ENCODE data around the gene ASB13.

Gene ASB13

GRCh38 chr10:5631936-5632335, 34.5 kb downstream of the ASB13 start:
- TF ChIP-seq CTCF (IDR thresholded peaks at IDR 0.05; ENCODE audit: insufficient read depth, missing control alignments): no peak
- DNase-seq (ENCODE audit: insufficient read length, low spot score) (no peak), FAIRE-seq (no peak)

- DNase-seq (ENCODE audit: insufficient read length, low spot score) (no peak), FAIRE-seq (no peak)
- no peak for TF ChIP-seq CTCF (IDR thresholded peaks at IDR 0.05; ENCODE audit: insufficient read depth, missing control alignments)
Measured at GRCh38 chr10:5630112-5630436, 36.3 kb downstream of the ASB13 start.

DNA sequence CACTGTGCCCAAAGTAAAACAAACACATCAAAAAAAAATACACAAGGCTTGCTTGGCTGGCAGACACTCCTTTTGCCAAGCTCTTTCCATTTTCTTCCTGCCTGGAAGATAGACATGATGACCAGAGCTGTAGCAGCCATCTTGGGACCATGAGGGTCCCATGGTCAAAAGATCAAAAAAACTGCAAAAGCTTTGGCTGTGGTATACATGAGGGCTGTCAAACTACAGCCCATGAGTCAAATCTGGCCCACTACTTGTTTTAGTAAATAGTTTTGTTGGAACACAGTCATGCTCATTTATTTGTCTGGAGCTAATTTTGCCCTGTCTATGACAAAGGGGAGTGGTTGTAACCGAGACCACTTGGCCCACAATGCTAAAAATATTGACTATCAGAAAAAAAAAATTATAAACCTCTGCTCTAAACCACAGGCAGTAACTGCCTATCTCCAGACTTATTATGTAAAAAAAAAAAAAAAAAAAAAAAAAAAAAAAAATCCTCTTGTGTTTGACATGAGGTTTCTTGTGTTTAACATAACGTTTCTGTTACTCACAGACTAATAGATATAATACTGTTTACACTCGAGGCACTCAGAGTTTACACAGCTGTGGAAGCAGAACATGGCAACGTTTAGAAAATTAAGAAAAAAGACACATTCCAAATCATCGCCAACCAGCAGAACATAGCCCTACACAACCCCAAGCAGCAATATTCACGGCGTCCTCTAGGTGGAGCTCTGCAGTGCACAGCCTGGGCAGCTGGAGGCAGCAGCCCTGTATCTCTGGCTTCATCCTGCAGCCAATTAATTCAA, 36.9 kb downstream of the ASB13 start:
- DNase-seq (ENCODE audit: insufficient read length, low spot score): peak; percentile 68
- FAIRE-seq: no peak
- peak; percentile 92 for TF ChIP-seq CTCF (IDR thresholded peaks at IDR 0.05; ENCODE audit: insufficient read depth, missing control alignments)

DNA sequence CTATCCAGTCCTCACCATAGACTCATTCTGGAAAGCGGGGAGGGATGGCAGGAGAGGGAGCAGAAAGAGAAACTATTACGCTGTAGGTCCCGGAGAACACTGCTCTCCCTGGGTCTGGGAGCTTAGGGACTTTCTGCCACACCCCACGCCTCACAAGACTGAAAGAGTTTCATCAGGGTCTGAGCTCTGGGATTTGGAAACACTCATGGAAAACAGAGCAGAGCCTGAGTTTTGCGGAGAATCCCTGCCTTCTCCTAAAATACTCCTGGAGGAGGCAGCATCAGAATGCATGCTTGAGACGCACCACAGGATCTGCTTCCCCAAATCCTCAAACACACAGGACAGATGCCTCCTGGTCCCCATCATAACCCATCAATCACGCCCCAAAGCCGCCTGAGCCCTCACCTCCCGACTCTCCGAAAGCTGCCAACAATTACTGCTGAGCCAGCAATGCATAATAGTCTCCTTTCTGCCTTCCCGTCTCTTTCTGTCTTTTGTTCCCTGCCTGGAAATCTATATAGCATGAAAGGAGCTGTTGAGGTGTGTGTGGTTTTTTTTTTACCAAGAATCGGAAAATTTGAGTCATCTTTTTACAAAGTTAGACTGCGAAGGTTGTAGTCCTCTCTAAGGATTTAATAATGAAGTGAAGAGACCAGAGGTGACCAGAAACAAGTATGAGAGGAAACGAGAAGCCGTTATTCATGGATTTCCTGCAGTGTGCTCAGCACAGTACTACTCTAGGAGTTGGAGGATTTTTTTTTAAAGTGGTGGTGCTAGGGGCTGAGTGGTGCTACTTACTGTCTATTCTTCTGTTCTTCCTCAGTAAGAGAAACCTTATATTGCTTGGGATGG, 37.7 kb downstream of the ASB13 start:
- no peak for FAIRE-seq
- DNase-seq (ENCODE audit: insufficient read length, low spot score): no peak
- TF ChIP-seq CTCF (IDR thresholded peaks at IDR 0.05; ENCODE audit: insufficient read depth, missing control alignments): no peak

GRCh38 chr10:5627486-5628044, 38.8 kb downstream of the ASB13 start:
- FAIRE-seq (no peak), DNase-seq (ENCODE audit: insufficient read length, low spot score) (no peak)
- TF ChIP-seq CTCF (IDR thresholded peaks at IDR 0.05; ENCODE audit: insufficient read depth, missing control alignments): no peak

- FAIRE-seq (no peak), DNase-seq (ENCODE audit: insufficient read length, low spot score) (no peak)
- no peak for TF ChIP-seq CTCF (IDR thresholded peaks at IDR 0.05; ENCODE audit: insufficient read depth, missing control alignments)
Measured at GRCh38 chr10:5625992-5626777, 40.2 kb downstream of the ASB13 start.

Data from D721Med (cell line).